HPDE6-E6E7 (cell line): ENCODE measurements around the gene ACTG2.

Source experiments
- DNase-seq: peaks from one replicate; pipeline ENCODE4 v3.0.0; 2011; ENCODE audit warnings: missing footprints; ENCODE audit errors: extremely low spot score

Gene ACTG2

DNA sequence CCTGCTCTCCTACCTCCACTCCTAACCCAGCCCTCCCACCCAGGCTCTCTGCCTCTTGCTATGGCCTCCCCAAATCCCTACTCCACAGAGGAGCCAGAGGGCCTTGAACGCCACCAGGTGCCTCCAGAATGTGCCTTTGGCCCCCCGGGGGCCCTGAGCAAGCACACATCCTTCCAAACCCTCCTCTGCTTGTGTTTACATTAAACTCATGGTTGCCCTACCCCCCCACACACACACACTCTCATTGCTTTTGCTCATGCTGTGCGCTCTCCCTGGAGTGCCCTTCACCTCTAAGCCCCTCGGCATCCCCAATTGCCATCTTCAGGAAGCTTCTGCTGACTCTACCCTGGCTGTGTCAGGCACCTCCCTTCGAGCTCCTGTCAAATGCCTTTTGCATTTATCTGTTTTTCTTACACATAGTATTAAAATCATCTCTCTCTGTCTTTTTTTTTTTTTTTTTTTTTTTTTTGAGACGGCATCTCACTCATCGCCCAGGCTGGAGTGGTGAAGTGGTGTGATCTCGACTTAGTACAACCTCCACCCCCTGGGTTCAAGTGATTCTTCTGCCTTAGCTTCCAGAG, 75.6 kb downstream of the ACTG2 start:
- DNase-seq = no peak

DNA sequence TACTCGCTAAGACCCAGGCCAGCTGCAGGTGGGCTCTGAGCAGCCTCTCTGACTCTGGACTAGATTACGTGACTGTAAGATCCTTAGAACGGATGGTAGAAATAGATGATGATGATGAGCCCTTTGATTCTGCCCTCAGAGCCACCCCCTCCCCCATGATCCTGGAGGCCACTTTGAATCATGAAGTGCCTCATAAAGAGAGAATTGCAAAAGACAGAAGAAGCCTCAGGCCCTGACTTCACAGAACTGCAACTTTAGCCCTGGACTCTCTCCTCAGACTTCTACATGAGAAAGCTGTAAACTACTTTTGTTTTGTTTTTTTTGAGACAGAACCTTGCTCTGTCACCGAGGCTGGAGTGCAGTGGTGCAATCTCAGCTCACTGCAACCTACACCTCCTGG, 76.5 kb downstream of the ACTG2 start:
- DNase-seq = no peak
